ENCODE results near the gene FBXO9. TPM values are rescaled to one million over a fixed set of nuclear protein-coding genes. Genes with fewer than 3 reads are reported as not detected.

FBXO9 gene
- total RNA-seq, 1 donor from 2014 or later, result 50.8 TPM

GRCh38 chr6:53134601-53135235, 69.5 kb downstream of the FBXO9 start:
- no peak for TF ChIP-seq EZH2 (IDR thresholded peaks at IDR 0.05)
- no peak for TF ChIP-seq CTCF (IDR thresholded peaks at IDR 0.05)
- TF ChIP-seq EZH2phosphoT487 (IDR thresholded peaks at IDR 0.05), result no peak
- no peak for DNase-seq (ENCODE audit: low spot score)
- Histone ChIP-seq H3K4me1 (no peaks in the 10 kb centered on the region), H3K27me3 (no peaks in the 10 kb centered on the region), H3K9ac (no peak overlapping the region), H3K4me2 (no peak overlapping the region), H3K9me3 (ENCODE audit: low read depth) (no peaks in the 10 kb centered on the region), H4K20me1 (ENCODE audit: low read depth) (no peaks in the 10 kb centered on the region), H3K36me3 (no peaks in the 10 kb centered on the region), H3F3A (ENCODE audit: low read depth) (no peaks in the 10 kb centered on the region), H3K4me3 (no peak overlapping the region), H3K27ac (no peak overlapping the region), H3K79me2 (ENCODE audit: low read depth) (no peaks in the 10 kb centered on the region), H2AFZ (replicated peaks) (no peak overlapping the region)
- no peak overlapping the region for H3K27ac Mint-ChIP-seq
- H3K36me3 Mint-ChIP-seq, result no peaks in the 10 kb centered on the region
- no peaks in the 10 kb centered on the region for H3K9me3 Mint-ChIP-seq
- peaks cover 3% of the 10 kb centered on the region for H3K4me1 Mint-ChIP-seq
- peaks cover 8% of the 10 kb centered on the region for H3K27me3 Mint-ChIP-seq (ENCODE audit: insufficient read depth, low read depth)
- no peak overlapping the region for H3K4me3 Mint-ChIP-seq

- Histone ChIP-seq H3K27ac (no peak overlapping the region), H3K4me3 (no peak overlapping the region), H3K9ac (no peak overlapping the region), H3K4me1 (no peaks in the 10 kb centered on the region), H3K9me3 (ENCODE audit: low read depth) (no peaks in the 10 kb centered on the region), H3F3A (ENCODE audit: low read depth) (no peaks in the 10 kb centered on the region), H2AFZ (replicated peaks) (no peak overlapping the region), H3K36me3 (no peaks in the 10 kb centered on the region), H3K27me3 (no peaks in the 10 kb centered on the region), H3K79me2 (ENCODE audit: low read depth) (no peaks in the 10 kb centered on the region), H4K20me1 (ENCODE audit: low read depth) (no peaks in the 10 kb centered on the region), H3K4me2 (no peak overlapping the region)
- Mint-ChIP-seq H3K4me3 (no peak overlapping the region), H3K27me3 (ENCODE audit: insufficient read depth, low read depth) (peaks cover 4% of the 10 kb centered on the region), H3K9me3 (no peaks in the 10 kb centered on the region), H3K27ac (no peak overlapping the region), H3K4me1 (peaks cover 3% of the 10 kb centered on the region), H3K36me3 (no peaks in the 10 kb centered on the region)
- DNase-seq (ENCODE audit: low spot score), result no peak
- TF ChIP-seq CTCF (IDR thresholded peaks at IDR 0.05) (no peak), EZH2phosphoT487 (IDR thresholded peaks at IDR 0.05) (no peak), EZH2 (IDR thresholded peaks at IDR 0.05) (no peak)
Observed at GRCh38 chr6:53136000-53136609, 70.9 kb downstream of the FBXO9 start.

- Histone ChIP-seq H3K9me3 (ENCODE audit: low read depth) (no peaks in the 10 kb centered on the region), H3K9ac (no peak overlapping the region), H3K4me2 (no peak overlapping the region), H3K27ac (no peak overlapping the region), H3K27me3 (no peaks in the 10 kb centered on the region), H3K36me3 (no peaks in the 10 kb centered on the region), H3K4me1 (no peaks in the 10 kb centered on the region), H4K20me1 (ENCODE audit: low read depth) (no peaks in the 10 kb centered on the region), H2AFZ (replicated peaks) (no peak overlapping the region), H3K4me3 (no peak overlapping the region), H3F3A (ENCODE audit: low read depth) (no peaks in the 10 kb centered on the region), H3K79me2 (ENCODE audit: low read depth) (no peaks in the 10 kb centered on the region)
- no peaks in the 10 kb centered on the region for H3K9me3 Mint-ChIP-seq
- H3K27ac Mint-ChIP-seq, result no peak overlapping the region
- H3K27me3 Mint-ChIP-seq (ENCODE audit: insufficient read depth, low read depth), result peaks cover 2% of the 10 kb centered on the region
- DNase-seq (ENCODE audit: low spot score), result no peak
- H3K36me3 Mint-ChIP-seq, result no peaks in the 10 kb centered on the region
- H3K4me1 Mint-ChIP-seq, result no peaks in the 10 kb centered on the region
- H3K4me3 Mint-ChIP-seq, result no peak overlapping the region
- TF ChIP-seq CTCF (IDR thresholded peaks at IDR 0.05) (no peak), EZH2phosphoT487 (IDR thresholded peaks at IDR 0.05) (no peak), EZH2 (IDR thresholded peaks at IDR 0.05) (no peak)
Observed at GRCh38 chr6:53139841-53140413, 74.7 kb downstream of the FBXO9 start.

All from neural progenitor cell (in vitro differentiated cells).